Subcutaneous abdominal adipose tissue (tissue), 5 donors: ENCODE measurements around the gene ALOX15.

Source experiments
- H3K27ac ChIP-seq: one replicate; pipeline ENCODE4 v1.7.0; 2013; ENCODE audit warnings: low read depth, mild to moderate bottlenecking, inconsistent platforms, low read length, moderate library complexity
- H3K27me3 ChIP-seq, 5 donors: one replicate each; pipeline ENCODE4 v1.7.0; 2013; ENCODE audit warnings: low read length in 5 of 5, inconsistent platforms in 1 of 5; ENCODE audit not compliant: control insufficient read depth in 5 of 5, insufficient read depth in 4 of 5
- H3K36me3 ChIP-seq, 5 donors: one replicate each; pipeline ENCODE4 v1.7.0; 2013; ENCODE audit warnings: low read length in 5 of 5; ENCODE audit not compliant: control insufficient read depth in 5 of 5, insufficient read depth in 5 of 5
- H3K4me1 ChIP-seq, 5 donors: one replicate each; pipeline ENCODE4 v1.7.0; 2013; ENCODE audit warnings: low read length in 5 of 5, mild to moderate bottlenecking in 3 of 5, moderate library complexity in 1 of 5; ENCODE audit not compliant: control insufficient read depth in 5 of 5, insufficient read depth in 5 of 5
- H3K4me3 ChIP-seq, 5 donors: one replicate each; pipeline ENCODE4 v1.7.0; 2013; ENCODE audit warnings: low read length in 5 of 5, low read depth in 1 of 5
- H3K9ac ChIP-seq, 5 donors: one replicate each; pipeline ENCODE4 v1.7.0; 2013; ENCODE audit warnings: low read length in 5 of 5, mild to moderate bottlenecking in 4 of 5, moderate library complexity in 3 of 5
- H3K9me3 ChIP-seq, 5 donors: one replicate each; pipeline ENCODE4 v1.7.0; 2013; ENCODE audit warnings: low read length in 5 of 5; ENCODE audit not compliant: control insufficient read depth in 5 of 5
- donor health status: healthy.
- donor health status: healthy.
- donor health status: healthy.
- donor health status: healthy.
- donor health status: healthy.

ALOX15 gene

DNA sequence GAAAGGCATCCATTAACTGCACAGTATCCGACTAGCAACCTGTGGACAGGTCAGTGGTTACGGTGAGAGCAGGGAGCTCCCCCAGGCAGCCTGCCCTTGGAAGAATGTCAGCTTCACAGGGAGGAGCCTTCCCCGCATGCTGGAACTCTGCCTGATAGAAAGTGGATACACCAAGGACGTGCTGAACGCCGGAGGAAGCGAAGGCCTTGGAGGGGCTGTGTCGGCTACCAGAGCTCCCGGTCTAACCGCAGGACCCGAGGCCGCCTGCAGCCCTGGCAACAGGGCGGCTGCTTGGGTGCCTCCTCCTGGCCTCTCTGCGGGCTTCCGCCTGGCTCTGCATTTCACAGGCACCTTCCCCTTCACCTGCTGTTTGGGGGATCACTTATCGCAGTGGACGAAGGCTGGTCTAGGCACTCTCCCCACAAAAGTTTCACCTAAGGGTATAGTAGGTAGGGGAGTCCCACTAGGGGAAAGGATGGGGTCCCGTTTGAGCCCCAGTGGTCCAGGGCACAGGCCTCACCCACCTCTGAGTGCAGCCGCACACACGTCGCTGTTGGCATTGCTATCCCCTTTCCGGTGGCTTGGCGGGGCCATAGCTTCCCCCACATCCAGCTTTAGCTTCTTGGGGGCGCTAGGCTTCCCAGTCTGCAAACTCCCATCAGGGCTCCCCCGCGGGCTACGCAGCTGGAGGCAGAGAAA is 32.7 kb upstream of the ALOX15 start:
- H3K9ac ChIP-seq: no peak overlapping the region
- H3K36me3 ChIP-seq: peaks cover 5 to 83% (median 73%) of the 10 kb centered on the region in 5 donors
- no peaks in the 10 kb centered on the region for H3K4me1 ChIP-seq
- H3K27me3 ChIP-seq: no peaks in the 10 kb centered on the region
- no peak overlapping the region for H3K4me3 ChIP-seq
- no peaks in the 10 kb centered on the region for H3K9me3 ChIP-seq
- H3K27ac ChIP-seq: no peak overlapping the region

DNA sequence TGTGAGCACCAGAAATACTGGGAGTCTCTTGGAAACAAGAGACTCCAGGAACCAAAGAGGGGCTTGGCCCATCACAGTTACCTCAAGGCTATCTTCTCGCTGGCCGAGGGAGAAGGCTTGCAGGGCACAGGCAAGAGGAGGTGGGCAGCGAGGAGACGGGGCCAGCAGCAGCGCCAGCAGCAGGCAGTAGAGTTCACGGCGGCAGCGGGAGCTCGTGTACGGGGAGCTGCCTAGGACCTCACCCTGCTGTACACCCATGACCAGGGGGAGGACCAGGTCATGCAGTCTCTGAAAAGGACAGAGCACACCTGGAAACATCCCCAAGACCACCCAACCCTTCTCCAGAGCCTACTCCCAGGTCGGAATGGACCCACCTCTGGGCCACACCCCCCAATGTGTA is 31.7 kb upstream of the ALOX15 start:
- no peak overlapping the region for H3K9ac ChIP-seq
- peaks cover 4 to 74% (median 67%) of the 10 kb centered on the region in 5 donors for H3K36me3 ChIP-seq
- H3K9me3 ChIP-seq: no peaks in the 10 kb centered on the region
- H3K4me1 ChIP-seq: no peaks in the 10 kb centered on the region
- no peaks in the 10 kb centered on the region for H3K27me3 ChIP-seq
- no peak overlapping the region for H3K4me3 ChIP-seq
- H3K27ac ChIP-seq: no peak overlapping the region

DNA sequence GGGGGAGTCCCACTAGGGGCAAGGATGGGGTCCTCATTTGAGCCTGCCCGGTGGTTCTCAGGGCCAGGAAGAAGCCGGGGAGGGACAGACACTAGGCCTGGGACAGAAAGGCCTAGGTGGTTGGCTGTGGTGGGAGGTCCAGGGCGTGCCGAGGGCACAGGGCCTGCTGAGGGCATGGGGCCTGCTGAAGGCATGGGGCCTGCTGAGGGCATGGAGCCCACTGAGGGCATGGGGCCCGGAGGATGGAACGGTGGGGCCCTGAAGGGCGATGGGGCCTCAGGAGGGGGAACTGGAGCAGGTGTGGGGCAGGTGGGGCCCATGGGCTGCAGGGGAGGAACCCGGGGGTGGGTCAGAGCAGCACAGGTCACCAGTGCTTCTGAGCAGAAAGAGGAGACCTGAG is 31.3 kb upstream of the ALOX15 start:
- Histone ChIP-seq H3K4me1 (no peaks in the 10 kb centered on the region), H3K9me3 (no peaks in the 10 kb centered on the region), H3K9ac (no peak overlapping the region), H3K27me3 (no peaks in the 10 kb centered on the region), H3K27ac (no peak overlapping the region), H3K36me3 (peaks cover 4 to 71% (median 66%) of the 10 kb centered on the region in 5 donors), H3K4me3 (no peak overlapping the region)

DNA sequence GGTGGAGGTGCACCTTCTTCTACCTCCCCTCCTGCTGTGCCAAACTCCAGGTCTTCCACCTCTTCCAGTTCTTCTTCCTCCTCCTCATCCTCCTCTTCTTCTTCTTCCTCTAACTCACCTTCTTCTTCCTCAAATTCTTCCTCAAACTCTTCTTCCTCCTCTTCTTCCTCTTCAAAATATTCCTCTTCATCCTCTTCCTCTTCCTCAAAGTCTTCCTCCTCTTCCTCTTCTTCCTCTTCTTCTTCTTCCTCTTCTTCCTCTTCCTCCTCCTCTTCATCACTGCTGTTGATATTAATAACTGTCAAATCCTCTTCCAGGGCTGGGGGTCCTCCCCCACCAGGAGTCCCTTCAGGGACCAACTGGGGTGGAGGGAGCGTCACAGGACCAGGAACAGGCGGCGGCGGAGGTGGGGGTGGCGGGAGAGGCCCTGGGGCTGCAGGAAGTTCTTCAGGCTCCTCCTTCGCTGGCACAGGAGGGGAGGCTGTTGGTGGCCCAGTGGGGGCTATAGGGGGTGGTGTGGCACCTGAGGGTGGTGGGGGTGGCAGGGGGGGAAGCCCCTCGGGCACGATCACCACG is 30.7 kb upstream of the ALOX15 start:
- Histone ChIP-seq H3K4me1 (no peaks in the 10 kb centered on the region), H3K36me3 (peaks cover 2 to 65% (median 63%) of the 10 kb centered on the region in 5 donors), H3K27ac (no peak overlapping the region), H3K27me3 (no peaks in the 10 kb centered on the region), H3K4me3 (no peak overlapping the region), H3K9me3 (no peaks in the 10 kb centered on the region), H3K9ac (no peak overlapping the region)

DNA sequence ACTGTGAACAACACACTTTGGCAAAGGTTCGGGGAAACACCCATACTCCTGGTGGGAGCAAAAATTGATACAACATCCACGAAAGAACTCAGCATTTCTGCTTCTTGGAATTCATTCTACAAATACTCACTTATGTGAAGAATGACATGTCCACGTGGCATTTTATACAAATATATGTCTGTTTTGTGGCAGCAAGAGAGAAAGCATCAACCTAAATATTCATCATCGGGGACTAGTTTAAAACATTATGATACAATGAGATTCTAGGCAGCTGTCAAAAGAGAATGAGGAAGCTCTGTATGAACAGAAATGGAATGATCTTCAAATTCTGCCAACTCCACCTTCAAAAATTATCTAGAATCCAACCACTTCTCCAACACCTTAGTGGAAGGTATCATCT is 25.7 kb upstream of the ALOX15 start:
- Histone ChIP-seq H3K9ac (no peak overlapping the region), H3K36me3 (peaks cover 0 to 18% (median 16%) of the 10 kb centered on the region in 5 donors), H3K27me3 (no peaks in the 10 kb centered on the region), H3K27ac (no peak overlapping the region), H3K4me1 (peaks cover 0 to 7% (median 0%) of the 10 kb centered on the region in 5 donors), H3K9me3 (no peaks in the 10 kb centered on the region), H3K4me3 (no peak overlapping the region)

DNA sequence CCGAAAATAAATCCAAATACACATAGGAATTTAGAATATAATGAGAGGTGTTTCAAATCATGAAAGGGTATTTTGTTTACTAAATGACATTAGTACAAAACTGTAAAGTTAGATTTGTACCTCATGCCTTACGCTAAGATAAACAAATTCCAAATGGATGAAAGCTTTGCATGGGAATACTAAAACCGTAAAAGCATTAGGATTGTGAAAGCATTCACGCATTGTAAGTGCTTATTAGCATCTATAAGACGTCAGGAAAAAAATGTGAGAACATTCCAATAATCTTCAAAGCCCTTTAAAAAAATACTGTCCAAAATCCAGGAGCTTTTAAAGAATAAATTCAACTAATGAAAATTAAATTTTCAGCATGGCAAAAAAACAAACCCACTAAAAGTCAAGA is 24.8 kb upstream of the ALOX15 start:
- H3K36me3 ChIP-seq: peaks cover 0 to 10% (median 7%) of the 10 kb centered on the region in 5 donors
- no peak overlapping the region for H3K9ac ChIP-seq
- H3K27ac ChIP-seq: no peak overlapping the region
- H3K27me3 ChIP-seq: no peaks in the 10 kb centered on the region
- no peak overlapping the region for H3K4me3 ChIP-seq
- peaks cover 0 to 7% (median 0%) of the 10 kb centered on the region in 5 donors for H3K4me1 ChIP-seq
- H3K9me3 ChIP-seq: no peaks in the 10 kb centered on the region

DNA sequence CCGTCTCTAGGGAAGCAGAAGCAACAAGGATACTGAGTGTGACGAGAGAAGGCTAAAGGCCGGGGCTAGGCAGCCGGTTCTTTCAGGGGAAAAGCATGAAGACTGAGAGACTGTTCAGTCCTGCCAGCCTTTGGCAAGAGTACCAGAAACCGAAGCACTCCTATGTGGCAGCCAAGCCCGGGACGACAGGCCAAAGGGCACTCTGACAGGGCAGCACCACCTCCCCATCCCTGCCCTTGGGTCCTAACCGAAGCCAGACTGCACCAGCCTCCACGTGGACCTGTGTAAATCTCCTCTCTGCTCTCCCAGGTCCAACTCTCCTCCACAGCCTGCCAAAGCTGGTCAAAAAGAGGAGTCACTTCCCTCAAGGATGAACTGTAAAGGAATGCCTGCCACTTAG is 23.5 kb upstream of the ALOX15 start:
- no peak overlapping the region for H3K4me3 ChIP-seq
- H3K9ac ChIP-seq: no peak overlapping the region
- H3K36me3 ChIP-seq: peaks cover 0 to under 1% (median 0%) of the 10 kb centered on the region in 5 donors
- peaks cover 0 to 7% (median 0%) of the 10 kb centered on the region in 5 donors for H3K4me1 ChIP-seq
- no peaks in the 10 kb centered on the region for H3K9me3 ChIP-seq
- no peak overlapping the region for H3K27ac ChIP-seq
- no peaks in the 10 kb centered on the region for H3K27me3 ChIP-seq

DNA sequence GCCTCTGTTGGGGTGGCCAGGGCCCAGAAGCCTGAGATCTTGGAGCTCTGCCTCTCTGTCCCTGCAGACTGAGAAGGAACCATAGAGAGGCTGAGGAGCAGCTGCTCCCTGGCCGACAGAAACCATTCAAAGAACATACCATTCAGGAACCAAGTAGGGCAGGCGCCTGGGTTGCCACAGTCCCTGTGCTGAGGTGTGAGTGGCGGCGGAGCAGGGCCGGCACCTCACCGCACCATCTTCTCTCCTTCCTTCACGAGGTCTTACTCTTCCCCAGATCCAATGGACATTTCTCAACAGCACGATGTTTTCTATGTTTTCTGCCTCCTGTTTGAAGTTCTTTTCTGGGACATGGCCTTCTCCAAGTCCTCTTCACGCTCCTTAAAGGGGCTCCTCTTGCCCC is 22.8 kb upstream of the ALOX15 start:
- Histone ChIP-seq H3K4me1 (peaks cover 0 to 7% (median 0%) of the 10 kb centered on the region in 5 donors), H3K27me3 (no peaks in the 10 kb centered on the region), H3K9ac (no peak overlapping the region), H3K27ac (no peak overlapping the region), H3K9me3 (no peaks in the 10 kb centered on the region), H3K4me3 (no peak overlapping the region), H3K36me3 (no peaks in the 10 kb centered on the region)

DNA sequence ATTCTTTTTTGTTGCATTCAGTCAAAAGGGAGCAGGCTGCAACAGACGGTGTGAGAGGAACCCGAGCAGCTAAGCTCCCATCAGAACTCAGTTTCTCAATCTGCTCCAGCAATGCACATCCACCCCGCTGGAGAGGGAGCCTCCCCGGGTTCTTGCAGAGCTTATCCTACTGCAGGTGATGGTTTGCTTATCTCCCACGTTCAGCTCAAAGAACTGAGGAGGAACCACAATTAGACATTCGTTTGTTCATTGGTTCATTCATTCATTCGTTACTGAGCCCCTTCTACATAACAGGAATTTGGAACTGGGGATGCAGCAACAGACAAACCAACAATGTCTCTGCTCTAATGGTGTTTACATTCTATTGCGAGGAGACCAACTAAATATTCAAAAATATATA is 22.2 kb upstream of the ALOX15 start:
- H3K27me3 ChIP-seq: no peaks in the 10 kb centered on the region
- H3K4me1 ChIP-seq: peaks cover 0 to 7% (median 0%) of the 10 kb centered on the region in 5 donors
- H3K9ac ChIP-seq: no peak overlapping the region
- no peaks in the 10 kb centered on the region for H3K36me3 ChIP-seq
- H3K9me3 ChIP-seq: no peaks in the 10 kb centered on the region
- H3K27ac ChIP-seq: no peak overlapping the region
- no peak overlapping the region for H3K4me3 ChIP-seq

DNA sequence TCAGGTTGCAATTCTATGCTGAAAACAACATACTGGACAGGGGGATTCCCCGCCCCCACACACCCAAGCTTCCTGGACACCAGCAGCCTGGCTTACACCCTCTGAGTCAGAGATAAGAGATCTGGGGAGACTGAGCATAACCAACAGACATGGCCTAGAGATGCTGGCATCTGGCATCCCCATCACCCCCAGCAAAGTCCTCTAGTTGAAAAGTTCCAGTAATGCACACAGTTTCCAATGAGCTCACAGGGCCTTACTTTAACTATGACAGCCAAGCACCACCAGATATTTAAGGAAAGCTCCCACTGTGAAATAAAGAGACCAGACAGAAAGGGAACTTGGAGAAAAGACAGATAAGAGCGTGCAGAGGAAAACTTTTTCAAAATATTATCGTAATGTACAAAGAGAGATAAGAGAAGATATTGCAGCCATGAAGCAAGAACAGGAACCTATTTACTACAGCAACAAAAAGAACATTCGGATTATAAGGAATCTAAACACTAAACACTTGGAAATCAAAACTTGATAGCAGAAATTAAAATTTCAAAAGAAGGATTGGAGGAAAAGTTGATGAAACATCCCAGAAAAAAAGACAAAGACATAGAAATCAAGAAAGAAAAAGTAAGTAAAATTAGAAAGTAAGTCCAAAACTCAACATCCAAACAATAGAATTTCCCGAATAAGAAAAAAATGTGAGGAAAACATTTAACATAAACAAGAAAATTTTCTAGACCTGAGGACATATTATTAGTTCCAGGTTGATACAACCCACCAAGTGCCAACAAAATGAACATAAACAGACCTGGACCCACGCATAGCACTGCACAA is 17.2 kb upstream of the ALOX15 start:
- no peak overlapping the region for H3K4me3 ChIP-seq
- H3K27ac ChIP-seq: no peak overlapping the region
- H3K36me3 ChIP-seq: no peaks in the 10 kb centered on the region
- peaks cover 0 to 5% (median 0%) of the 10 kb centered on the region in 5 donors for H3K4me1 ChIP-seq
- peaks cover 0 to 7% (median 2%) of the 10 kb centered on the region in 5 donors for H3K27me3 ChIP-seq
- H3K9me3 ChIP-seq: no peaks in the 10 kb centered on the region
- H3K9ac ChIP-seq: no peak overlapping the region
